ENCODE data around the gene PRMT2. TPM values are rescaled to one million over a fixed set of nuclear protein-coding genes. Genes with fewer than 3 reads are reported as not detected.

Gene PRMT2
- total RNA-seq = 83.9 TPM
- 98.8 TPM for polyA plus RNA-seq
- long read RNA-seq, donor 1, partial matches to known transcripts = 0 of 1 reads
- long read RNA-seq, donor 1, other reads (novel, unspliced or antisense) = 0 of 1 reads
- long read RNA-seq, donor 2, transcript PRMT2-204 (6 exons, 954 nt) = major isoform, 12 of 57 reads
- long read RNA-seq, donor 2, transcript PRMT2-206 (11 exons, 2,131 nt) = major isoform, 12 of 57 reads
- long read RNA-seq, donor 2, partial matches to known transcripts = 25 of 57 reads
- long read RNA-seq, donor 2, other reads (novel, unspliced or antisense) = 0 of 57 reads
- long read RNA-seq, donor 3, transcript PRMT2-204 (6 exons, 954 nt) = minor isoform, 7 of 47 reads
- long read RNA-seq, donor 3, transcript PRMT2-203 (12 exons, 2,688 nt) = minor isoform, 5 of 47 reads
- long read RNA-seq, donor 3, transcript PRMT2-206 (11 exons, 2,131 nt) = major isoform, 11 of 47 reads
- long read RNA-seq, donor 3, partial matches to known transcripts = 23 of 47 reads
- long read RNA-seq, donor 3, other reads (novel, unspliced or antisense) = 0 of 47 reads
- long read RNA-seq, donor 4, partial matches to known transcripts = 5 of 16 reads
- long read RNA-seq, donor 4, other reads (novel, unspliced or antisense) = 0 of 16 reads
- long read RNA-seq, donor 5, transcript PRMT2-206 (11 exons, 2,131 nt) = minor isoform, 12 of 109 reads
- long read RNA-seq, donor 5, transcript PRMT2-204 (6 exons, 954 nt) = major isoform, 14 of 109 reads
- long read RNA-seq, donor 5, partial matches to known transcripts = 77 of 109 reads
- long read RNA-seq, donor 5, other reads (novel, unspliced or antisense) = 0 of 109 reads
- long read RNA-seq, donor 6, transcript PRMT2-206 (11 exons, 2,131 nt) = minor isoform, 6 of 28 reads
- long read RNA-seq, donor 6, transcript PRMT2-204 (6 exons, 954 nt) = major isoform, 11 of 28 reads
- long read RNA-seq, donor 6, partial matches to known transcripts = 6 of 28 reads
- long read RNA-seq, donor 6, other reads (novel, unspliced or antisense) = 0 of 28 reads
- long read RNA-seq, donor 7, transcript PRMT2-206 (11 exons, 2,131 nt) = major isoform, 7 of 43 reads
- long read RNA-seq, donor 7, transcript PRMT2-204 (6 exons, 954 nt) = minor isoform, 5 of 43 reads
- long read RNA-seq, donor 7, partial matches to known transcripts = 26 of 43 reads
- long read RNA-seq, donor 7, other reads (novel, unspliced or antisense) = 0 of 43 reads
- long read RNA-seq, donor 8, partial matches to known transcripts = 0 of 10 reads
- long read RNA-seq, donor 8, other reads (novel, unspliced or antisense) = 0 of 10 reads
- long read RNA-seq, donor 9, transcript PRMT2-204 (6 exons, 954 nt) = minor isoform, 7 of 26 reads
- long read RNA-seq, donor 9, transcript PRMT2-206 (11 exons, 2,131 nt) = major isoform, 10 of 26 reads
- long read RNA-seq, donor 9, partial matches to known transcripts = 6 of 26 reads
- long read RNA-seq, donor 9, other reads (novel, unspliced or antisense) = 0 of 26 reads
- long read RNA-seq, donor 10, transcript PRMT2-204 (6 exons, 954 nt) = major isoform, 7 of 19 reads
- long read RNA-seq, donor 10, partial matches to known transcripts = 6 of 19 reads
- long read RNA-seq, donor 10, other reads (novel, unspliced or antisense) = 0 of 19 reads

- Histone ChIP-seq H3K9me3 (ENCODE audit: control insufficient read depth in 2 of 2, insufficient read depth in 1 of 2, low read length in 1 of 2) (no peaks in the 10 kb centered on the region), H3K4me1 (ENCODE audit: control insufficient read depth in 2 of 2, insufficient read depth in 2 of 2, low read length in 2 of 2) (peaks cover 3 to 29% of the 10 kb centered on the region in 2 donors), H3K36me3 (ENCODE audit: control insufficient read depth in 2 of 2, insufficient read depth in 2 of 2, low read length in 1 of 2) (peaks cover 0 to 9% of the 10 kb centered on the region in 2 donors), H3K4me3 (ENCODE audit: low read length in 2 of 2) (peak within 1 kb of the TSS; percentile 99 to 100), H3K27me3 (ENCODE audit: control insufficient read depth in 2 of 2, insufficient read depth in 1 of 2, low read length in 1 of 2) (no peaks in the 10 kb centered on the region), H3K27ac (ENCODE audit: low read depth in 1 of 2, low read length in 1 of 2) (peak within 1 kb of the TSS; percentile 98 to 100)
- WGBS = under 1% methylated on average over 90 of the region's 90 CpGs
- DNase-seq (ENCODE audit: low read depth in 6 of 9, low spot score in 9 of 9) = peak; percentile 90 to 99 (median 97)
Measured at GRCh38 chr21:46635324-46636180, at the start of gene PRMT2. PRMT2 (plus strand) TSS chr21:46635674; CDS start chr21:46636952, 1,278 bp downstream.

GRCh38 chr21:46594276-46594675 lies 41.2 kb upstream of the PRMT2 start:
- H3K9me3 ChIP-seq (ENCODE audit: control insufficient read depth in 2 of 2, insufficient read depth in 1 of 2, low read length in 1 of 2) = peaks cover 2 to 28% of the 10 kb centered on the region in 2 donors
- H3K4me1 ChIP-seq (ENCODE audit: control insufficient read depth in 2 of 2, insufficient read depth in 2 of 2, low read length in 2 of 2) = peaks cover 0 to 10% of the 10 kb centered on the region in 2 donors
- 78% methylated on average over 8 of the region's 8 CpGs for WGBS

GRCh38 chr21:46596201-46596600 lies 39.3 kb upstream of the PRMT2 start:
- Histone ChIP-seq H3K36me3 (ENCODE audit: control insufficient read depth in 2 of 2, insufficient read depth in 2 of 2, low read length in 1 of 2) (no peaks in the 10 kb centered on the region), H3K27ac (ENCODE audit: low read depth in 1 of 2, low read length in 1 of 2) (no peak overlapping the region), H3K4me1 (ENCODE audit: control insufficient read depth in 2 of 2, insufficient read depth in 2 of 2, low read length in 2 of 2) (peaks cover 0 to 10% of the 10 kb centered on the region in 2 donors), H3K4me3 (ENCODE audit: low read length in 2 of 2) (no peak overlapping the region), H3K27me3 (ENCODE audit: control insufficient read depth in 2 of 2, insufficient read depth in 1 of 2, low read length in 1 of 2) (no peaks in the 10 kb centered on the region), H3K9me3 (ENCODE audit: control insufficient read depth in 2 of 2, insufficient read depth in 1 of 2, low read length in 1 of 2) (peaks cover 2 to 28% of the 10 kb centered on the region in 2 donors)
- 100% methylated on average over 1 of the region's 1 CpG for WGBS
- no peak for DNase-seq (ENCODE audit: low read depth in 6 of 9, low spot score in 9 of 9)

More at GRCh38 chr21:46594276-46594675, 41.2 kb upstream of the PRMT2 start:
- H3K27ac ChIP-seq (ENCODE audit: low read depth in 1 of 2, low read length in 1 of 2) = no peak overlapping the region
- H3K36me3 ChIP-seq (ENCODE audit: control insufficient read depth in 2 of 2, insufficient read depth in 2 of 2, low read length in 1 of 2) = no peaks in the 10 kb centered on the region
- no peak for DNase-seq (ENCODE audit: low read depth in 6 of 9, low spot score in 9 of 9)
- no peaks in the 10 kb centered on the region for H3K27me3 ChIP-seq (ENCODE audit: control insufficient read depth in 2 of 2, insufficient read depth in 1 of 2, low read length in 1 of 2)
- H3K4me3 ChIP-seq (ENCODE audit: low read length in 2 of 2) = no peak overlapping the region

GRCh38 chr21:46597031-46597430 lies 38.4 kb upstream of the PRMT2 start:
- H3K4me3 ChIP-seq (ENCODE audit: low read length in 2 of 2) = no peak overlapping the region
- peaks cover 2 to 28% of the 10 kb centered on the region in 2 donors for H3K9me3 ChIP-seq (ENCODE audit: control insufficient read depth in 2 of 2, insufficient read depth in 1 of 2, low read length in 1 of 2)
- no peaks in the 10 kb centered on the region for H3K36me3 ChIP-seq (ENCODE audit: control insufficient read depth in 2 of 2, insufficient read depth in 2 of 2, low read length in 1 of 2)
- no peak for DNase-seq (ENCODE audit: low read depth in 6 of 9, low spot score in 9 of 9)
- WGBS = 99% methylated on average over 8 of the region's 8 CpGs
- peaks cover 0 to 10% of the 10 kb centered on the region in 2 donors for H3K4me1 ChIP-seq (ENCODE audit: control insufficient read depth in 2 of 2, insufficient read depth in 2 of 2, low read length in 2 of 2)
- no peak overlapping the region for H3K27ac ChIP-seq (ENCODE audit: low read depth in 1 of 2, low read length in 1 of 2)
- H3K27me3 ChIP-seq (ENCODE audit: control insufficient read depth in 2 of 2, insufficient read depth in 1 of 2, low read length in 1 of 2) = no peaks in the 10 kb centered on the region

- Histone ChIP-seq H3K27me3 (ENCODE audit: control insufficient read depth in 2 of 2, insufficient read depth in 1 of 2, low read length in 1 of 2) (no peaks in the 10 kb centered on the region), H3K27ac (ENCODE audit: low read depth in 1 of 2, low read length in 1 of 2) (no peak overlapping the region), H3K4me1 (ENCODE audit: control insufficient read depth in 2 of 2, insufficient read depth in 2 of 2, low read length in 2 of 2) (peaks cover 0 to 10% of the 10 kb centered on the region in 2 donors), H3K36me3 (ENCODE audit: control insufficient read depth in 2 of 2, insufficient read depth in 2 of 2, low read length in 1 of 2) (no peaks in the 10 kb centered on the region), H3K9me3 (ENCODE audit: control insufficient read depth in 2 of 2, insufficient read depth in 1 of 2, low read length in 1 of 2) (peaks cover 2 to 21% of the 10 kb centered on the region in 2 donors), H3K4me3 (ENCODE audit: low read length in 2 of 2) (no peak overlapping the region)
- 96% methylated on average over 20 of the region's 20 CpGs for WGBS
- no peak for DNase-seq (ENCODE audit: low read depth in 6 of 9, low spot score in 9 of 9)
Measured at GRCh38 chr21:46597896-46598343, 37.6 kb upstream of the PRMT2 start.

GRCh38 chr21:46598581-46599572 lies 36.6 kb upstream of the PRMT2 start:
- Histone ChIP-seq H3K4me1 (ENCODE audit: control insufficient read depth in 2 of 2, insufficient read depth in 2 of 2, low read length in 2 of 2) (peaks cover 0 to 10% of the 10 kb centered on the region in 2 donors), H3K27ac (ENCODE audit: low read depth in 1 of 2, low read length in 1 of 2) (peak overlapping the region; percentile 18 to 74), H3K36me3 (ENCODE audit: control insufficient read depth in 2 of 2, insufficient read depth in 2 of 2, low read length in 1 of 2) (no peaks in the 10 kb centered on the region), H3K27me3 (ENCODE audit: control insufficient read depth in 2 of 2, insufficient read depth in 1 of 2, low read length in 1 of 2) (no peaks in the 10 kb centered on the region), H3K9me3 (ENCODE audit: control insufficient read depth in 2 of 2, insufficient read depth in 1 of 2, low read length in 1 of 2) (peaks cover 2 to 14% of the 10 kb centered on the region in 2 donors), H3K4me3 (ENCODE audit: low read length in 2 of 2) (no peak overlapping the region)
- WGBS = 91% methylated on average over 38 of the region's 38 CpGs
- DNase-seq (ENCODE audit: low read depth in 6 of 9, low spot score in 9 of 9) = no peak

- Histone ChIP-seq H3K4me1 (ENCODE audit: control insufficient read depth in 2 of 2, insufficient read depth in 2 of 2, low read length in 2 of 2) (peaks cover 5 to 18% of the 10 kb centered on the region in 2 donors), H3K4me3 (ENCODE audit: low read length in 2 of 2) (no peak overlapping the region), H3K9me3 (ENCODE audit: control insufficient read depth in 2 of 2, insufficient read depth in 1 of 2, low read length in 1 of 2) (peaks cover 0 to 5% of the 10 kb centered on the region in 2 donors), H3K27me3 (ENCODE audit: control insufficient read depth in 2 of 2, insufficient read depth in 1 of 2, low read length in 1 of 2) (no peaks in the 10 kb centered on the region), H3K36me3 (ENCODE audit: control insufficient read depth in 2 of 2, insufficient read depth in 2 of 2, low read length in 1 of 2) (no peaks in the 10 kb centered on the region), H3K27ac (ENCODE audit: low read depth in 1 of 2, low read length in 1 of 2) (no peak overlapping the region)
- no peak for DNase-seq (ENCODE audit: low read depth in 6 of 9, low spot score in 9 of 9)
- WGBS = 85% methylated on average over 5 of the region's 5 CpGs
Measured at GRCh38 chr21:46600305-46600704, 35.2 kb upstream of the PRMT2 start.

Data from thymus (tissue), 14 donors.